Mesothelial cell of epicardium (in vitro differentiated cells): ENCODE results near the gene MAP4K5. TPM values are rescaled to one million over a fixed set of nuclear protein-coding genes. Genes with fewer than 3 reads are reported as not detected.

Experiments
- DNase-seq, 2 experiments: peaks; one replicate each; pipeline ENCODE4 v3.0.0; 2021; ENCODE audit warnings: low spot score in 2 of 2; ENCODE audit not compliant: unreplicated experiment in 2 of 2
- H3K27ac Mint-ChIP-seq: 2 replicates; pipeline ENCODE4 v1.8.0; 2021; ENCODE audit warnings: mixed read lengths
- H3K27me3 Mint-ChIP-seq: 2 replicates; pipeline ENCODE4 v1.8.0; 2021; ENCODE audit warnings: low read depth, mixed read lengths
- H3K36me3 Mint-ChIP-seq: 2 replicates; pipeline ENCODE4 v1.8.0; 2021; ENCODE audit warnings: mixed read lengths
- H3K4me1 Mint-ChIP-seq: 2 replicates; pipeline ENCODE4 v1.8.0; 2021; ENCODE audit warnings: mixed read lengths
- H3K4me3 Mint-ChIP-seq: 2 replicates; pipeline ENCODE4 v1.8.0; 2021; ENCODE audit warnings: mild to moderate bottlenecking, moderate library complexity, mixed read lengths
- H3K9me3 Mint-ChIP-seq: 2 replicates; pipeline ENCODE4 v1.8.0; 2021; ENCODE audit warnings: mixed read lengths
- total RNA-seq: library from RNA; stranded (reverse); gene quantifications from 3 replicates; pipeline ENCODE4 v1.2.1, GENCODE V29; 2021
- TF ChIP-seq, protein P1 (sequence below): fragments of 200-600 bp; sonication (generic); IDR thresholded peaks from one replicate; pipeline ENCODE4 v1.5.0; 2021; ENCODE audit warnings: antibody characterized with exemption; ENCODE audit not compliant: unreplicated experiment

Gene MAP4K5
- 80.9 to 95.4 TPM (median 94.5 TPM) in 3 replicates for total RNA-seq

- Mint-ChIP-seq H3K9me3 (peaks cover 10% of the 10 kb centered on the region), H3K27me3 (peaks cover 2% of the 10 kb centered on the region), H3K4me1 (peaks cover 37% of the 10 kb centered on the region), H3K27ac (peak within 1 kb of the TSS; percentile 97), H3K36me3 (peaks cover 1% of the 10 kb centered on the region), H3K4me3 (peak within 1 kb of the TSS; percentile 91)
- TF ChIP-seq, protein P1, sequence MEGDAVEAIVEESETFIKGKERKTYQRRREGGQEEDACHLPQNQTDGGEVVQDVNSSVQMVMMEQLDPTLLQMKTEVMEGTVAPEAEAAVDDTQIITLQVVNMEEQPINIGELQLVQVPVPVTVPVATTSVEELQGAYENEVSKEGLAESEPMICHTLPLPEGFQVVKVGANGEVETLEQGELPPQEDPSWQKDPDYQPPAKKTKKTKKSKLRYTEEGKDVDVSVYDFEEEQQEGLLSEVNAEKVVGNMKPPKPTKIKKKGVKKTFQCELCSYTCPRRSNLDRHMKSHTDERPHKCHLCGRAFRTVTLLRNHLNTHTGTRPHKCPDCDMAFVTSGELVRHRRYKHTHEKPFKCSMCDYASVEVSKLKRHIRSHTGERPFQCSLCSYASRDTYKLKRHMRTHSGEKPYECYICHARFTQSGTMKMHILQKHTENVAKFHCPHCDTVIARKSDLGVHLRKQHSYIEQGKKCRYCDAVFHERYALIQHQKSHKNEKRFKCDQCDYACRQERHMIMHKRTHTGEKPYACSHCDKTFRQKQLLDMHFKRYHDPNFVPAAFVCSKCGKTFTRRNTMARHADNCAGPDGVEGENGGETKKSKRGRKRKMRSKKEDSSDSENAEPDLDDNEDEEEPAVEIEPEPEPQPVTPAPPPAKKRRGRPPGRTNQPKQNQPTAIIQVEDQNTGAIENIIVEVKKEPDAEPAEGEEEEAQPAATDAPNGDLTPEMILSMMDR, result peak; percentile 63
- DNase-seq, result peak; percentile 87 to 92
These were observed at the start of gene MAP4K5 for GRCh38 chr14:50532502-50533240. TSS of gene MAP4K5 (minus strand) at chr14:50532569. CDS start at chr14:50532049, 520 bp downstream.

DNA sequence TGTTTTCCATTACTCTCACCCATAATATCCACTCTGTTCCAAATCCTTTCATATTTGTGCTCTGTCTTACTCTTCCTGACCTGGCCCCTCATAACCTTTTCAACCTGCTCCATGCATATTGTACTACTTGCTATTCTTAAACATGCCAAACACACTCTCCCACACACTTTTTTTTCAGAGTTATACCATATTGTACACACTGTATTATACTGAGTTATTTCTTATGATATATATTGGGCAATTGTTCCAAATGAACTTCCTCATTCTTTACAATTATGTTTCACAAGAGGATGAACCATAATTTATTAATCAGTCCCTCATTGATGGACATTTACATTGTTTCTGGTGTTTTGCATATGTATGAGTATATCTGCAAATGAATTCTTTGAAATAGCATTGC, 46.1 kb upstream of the MAP4K5 start:
- TF ChIP-seq, protein P1, result no peak
- no peaks in the 10 kb centered on the region for H3K36me3 Mint-ChIP-seq
- no peaks in the 10 kb centered on the region for H3K4me1 Mint-ChIP-seq
- DNase-seq, result no peak
- peaks cover 1% of the 10 kb centered on the region for H3K27me3 Mint-ChIP-seq
- peaks cover 5% of the 10 kb centered on the region for H3K9me3 Mint-ChIP-seq
- H3K4me3 Mint-ChIP-seq, result no peak overlapping the region
- no peak overlapping the region for H3K27ac Mint-ChIP-seq

DNA sequence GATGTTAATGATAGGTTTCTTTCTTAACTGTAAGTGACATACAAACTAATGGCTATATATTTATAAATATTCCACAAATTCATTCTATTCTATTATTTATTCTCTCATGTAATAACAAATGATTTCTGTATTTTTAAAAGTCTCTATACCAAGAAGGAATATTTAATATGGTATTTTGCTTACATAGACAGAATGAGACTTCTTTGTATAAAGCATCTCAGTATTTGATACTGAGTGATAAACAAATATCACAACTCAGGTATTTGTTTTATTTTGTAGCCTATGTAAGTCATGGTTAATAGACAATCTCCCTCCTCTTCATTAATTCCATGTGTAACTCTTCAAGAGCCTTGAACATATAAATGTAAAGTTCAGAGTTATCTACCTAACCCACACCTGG, 45.6 kb upstream of the MAP4K5 start:
- H3K9me3 Mint-ChIP-seq, result peaks cover 5% of the 10 kb centered on the region
- TF ChIP-seq, protein P1, result no peak
- DNase-seq, result no peak
- H3K27me3 Mint-ChIP-seq, result peaks cover 1% of the 10 kb centered on the region
- H3K4me3 Mint-ChIP-seq, result no peak overlapping the region
- no peaks in the 10 kb centered on the region for H3K4me1 Mint-ChIP-seq
- H3K27ac Mint-ChIP-seq, result no peak overlapping the region
- H3K36me3 Mint-ChIP-seq, result no peaks in the 10 kb centered on the region

GRCh38 chr14:50575769-50576168, 43.4 kb upstream of the MAP4K5 start:
- no peaks in the 10 kb centered on the region for H3K4me1 Mint-ChIP-seq
- no peak for DNase-seq

GRCh38 chr14:50573862-50574261, 41.5 kb upstream of the MAP4K5 start:
- no peaks in the 10 kb centered on the region for H3K27me3 Mint-ChIP-seq
- H3K9me3 Mint-ChIP-seq, result peaks cover 33% of the 10 kb centered on the region
- TF ChIP-seq, protein P1, result no peak
- H3K27ac Mint-ChIP-seq, result no peak overlapping the region
- no peak overlapping the region for H3K4me3 Mint-ChIP-seq
- DNase-seq, result no peak
- H3K36me3 Mint-ChIP-seq, result peaks cover 4% of the 10 kb centered on the region
- H3K4me1 Mint-ChIP-seq, result no peaks in the 10 kb centered on the region

More at GRCh38 chr14:50575769-50576168, 43.4 kb upstream of the MAP4K5 start:
- TF ChIP-seq, protein P1, result no peak
- H3K9me3 Mint-ChIP-seq, result peaks cover 19% of the 10 kb centered on the region
- no peak overlapping the region for H3K27ac Mint-ChIP-seq
- H3K4me3 Mint-ChIP-seq, result no peak overlapping the region
- no peaks in the 10 kb centered on the region for H3K36me3 Mint-ChIP-seq
- no peaks in the 10 kb centered on the region for H3K27me3 Mint-ChIP-seq
